ENCODE results near the gene XPNPEP2. TPM values are rescaled to one million over a fixed set of nuclear protein-coding genes. Genes with fewer than 3 reads are reported as not detected.

The XPNPEP2 gene
- total and polyA plus RNA-seq, 11 donors: 0.19 to 2.1 (median 0.55) TPM

- peak; percentile 77 to 86 (median 84) for ATAC-seq
- H3K36me3 ChIP-seq: no peaks in the 10 kb centered on the region
- no peak for TF ChIP-seq POLR2A (IDR thresholded peaks at IDR 0.05)
- no peak for TF ChIP-seq CTCF (IDR thresholded peaks at IDR 0.05)
- peak overlapping the region in 1 of 12 donors; percentile 35 for H3K27ac ChIP-seq
- intact Hi-C loops (cut with DNase I): no loop called here
- H3K4me3 ChIP-seq: no peak overlapping the region
- no peaks in the 10 kb centered on the region for H3K9me3 ChIP-seq
- no peaks in the 10 kb centered on the region for H3K27me3 ChIP-seq
- peaks cover 0 to 17% (median 5%) of the 10 kb centered on the region in 12 donors for H3K4me1 ChIP-seq
- WGBS, 4 donors: 54 to 67% (median 57%) methylated on average over 9 of the region's 9 CpGs
- DNase-seq: peak in 2 of 5 donors; percentile 34 to 66
Measured at GRCh38 chrX:129697204-129697829, 41.5 kb upstream of the XPNPEP2 start.

- no peak overlapping the region for H3K27ac ChIP-seq
- TF ChIP-seq POLR2A (IDR thresholded peaks at IDR 0.05): no peak
- ATAC-seq (no peak), DNase-seq (no peak)
- H3K4me1 ChIP-seq: peaks cover 0 to 18% (median 5%) of the 10 kb centered on the region in 12 donors
- H3K4me3 ChIP-seq: no peak overlapping the region
- no peaks in the 10 kb centered on the region for H3K9me3 ChIP-seq
- no peaks in the 10 kb centered on the region for H3K36me3 ChIP-seq
- intact Hi-C loops (cut with DNase I): no loop called here
- H3K27me3 ChIP-seq: no peaks in the 10 kb centered on the region
Measured at GRCh38 chrX:129698150-129698549, 40.6 kb upstream of the XPNPEP2 start.

GRCh38 chrX:129700536-129700935, 38.2 kb upstream of the XPNPEP2 start:
- Histone ChIP-seq H3K4me1 (peaks cover 0 to 18% (median 5%) of the 10 kb centered on the region in 12 donors), H3K27me3 (no peaks in the 10 kb centered on the region), H3K27ac (no peak overlapping the region), H3K4me3 (no peak overlapping the region), H3K36me3 (no peaks in the 10 kb centered on the region), H3K9me3 (no peaks in the 10 kb centered on the region)
- WGBS, 4 donors: 77 to 98% (median 87%) methylated on average over 3 to 4 of the region's 4 CpGs
- TF ChIP-seq POLR2A (IDR thresholded peaks at IDR 0.05): no peak
- no peak for TF ChIP-seq CTCF (IDR thresholded peaks at IDR 0.05)
- DNase-seq (no peak), ATAC-seq (no peak)
- intact Hi-C loops (cut with DNase I): loop anchor here in 1 of 10 donors (5.0 kb wide), 1 partner anchor 38 kb away; no protein-coding TSS in a partner anchor

- WGBS, 4 donors: 27 to 60% (median 47%) methylated on average over 8 of the region's 8 CpGs
- Histone ChIP-seq H3K9me3 (no peaks in the 10 kb centered on the region), H3K36me3 (no peaks in the 10 kb centered on the region), H3K4me3 (no peak overlapping the region), H3K27ac (peak overlapping the region in 8 of 12 donors; percentile 15 to 46 (median 30)), H3K4me1 (peaks cover 0 to 19% (median 5%) of the 10 kb centered on the region in 12 donors), H3K27me3 (no peaks in the 10 kb centered on the region)
- TF ChIP-seq CTCF (IDR thresholded peaks at IDR 0.05): no peak
- TF ChIP-seq POLR2A (IDR thresholded peaks at IDR 0.05): no peak
- intact Hi-C loops (cut with DNase I): loop anchor here in 1 of 10 donors (5.0 kb wide), 1 partner anchor 39 kb away; no protein-coding TSS in a partner anchor
- DNase-seq: peak; percentile 68 to 87 (median 75)
- peak; percentile 17 to 69 (median 56) for ATAC-seq
Measured at GRCh38 chrX:129701624-129702069, 37.1 kb upstream of the XPNPEP2 start.

All from heart left ventricle (tissue), 16 donors.